GM18511 (cell line): ENCODE measurements around the gene WASHC2C.
"Not testable (repeated sequence)": the region's sequence is repeated elsewhere in the genome, so short reads cannot be mapped to it uniquely, and the experiment has no call there.

Source experiments
- ATAC-seq: cut with Tn5 transposase; IDR thresholded peaks from one replicate; pipeline ENCODE4 v1.9.1; 2021; ENCODE audit warnings: mild to moderate bottlenecking, moderate library complexity; ENCODE audit not compliant: unreplicated experiment

The WASHC2C gene, protein sequence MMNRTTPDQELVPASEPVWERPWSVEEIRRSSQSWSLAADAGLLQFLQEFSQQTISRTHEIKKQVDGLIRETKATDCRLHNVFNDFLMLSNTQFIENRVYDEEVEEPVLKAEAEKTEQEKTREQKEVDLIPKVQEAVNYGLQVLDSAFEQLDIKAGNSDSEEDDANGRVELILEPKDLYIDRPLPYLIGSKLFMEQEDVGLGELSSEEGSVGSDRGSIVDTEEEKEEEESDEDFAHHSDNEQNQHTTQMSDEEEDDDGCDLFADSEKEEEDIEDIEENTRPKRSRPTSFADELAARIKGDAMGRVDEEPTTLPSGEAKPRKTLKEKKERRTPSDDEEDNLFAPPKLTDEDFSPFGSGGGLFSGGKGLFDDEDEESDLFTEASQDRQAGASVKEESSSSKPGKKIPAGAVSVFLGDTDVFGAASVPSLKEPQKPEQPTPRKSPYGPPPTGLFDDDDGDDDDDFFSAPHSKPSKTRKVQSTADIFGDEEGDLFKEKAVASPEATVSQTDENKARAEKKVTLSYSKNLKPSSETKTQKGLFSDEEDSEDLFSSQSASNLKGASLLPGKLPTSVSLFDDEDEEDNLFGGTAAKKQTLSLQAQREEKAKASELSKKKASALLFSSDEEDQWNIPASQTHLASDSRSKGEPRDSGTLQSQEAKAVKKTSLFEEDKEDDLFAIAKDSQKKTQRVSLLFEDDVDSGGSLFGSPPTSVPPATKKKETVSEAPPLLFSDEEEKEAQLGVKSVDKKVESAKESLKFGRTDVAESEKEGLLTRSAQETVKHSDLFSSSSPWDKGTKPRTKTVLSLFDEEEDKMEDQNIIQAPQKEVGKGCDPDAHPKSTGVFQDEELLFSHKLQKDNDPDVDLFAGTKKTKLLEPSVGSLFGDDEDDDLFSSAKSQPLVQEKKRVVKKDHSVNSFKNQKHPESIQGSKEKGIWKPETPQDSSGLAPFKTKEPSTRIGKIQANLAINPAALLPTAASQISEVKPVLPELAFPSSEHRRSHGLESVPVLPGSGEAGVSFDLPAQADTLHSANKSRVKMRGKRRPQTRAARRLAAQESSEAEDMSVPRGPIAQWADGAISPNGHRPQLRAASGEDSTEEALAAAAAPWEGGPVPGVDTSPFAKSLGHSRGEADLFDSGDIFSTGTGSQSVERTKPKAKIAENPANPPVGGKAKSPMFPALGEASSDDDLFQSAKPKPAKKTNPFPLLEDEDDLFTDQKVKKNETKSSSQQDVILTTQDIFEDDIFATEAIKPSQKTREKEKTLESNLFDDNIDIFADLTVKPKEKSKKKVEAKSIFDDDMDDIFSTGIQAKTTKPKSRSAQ (N-terminal part only)

GRCh38 chr10:45726703-45727420 lies at the start of gene WASHC2C:
Gene WASHC2C (plus strand): TSS chr10:45727266. CDS start chr10:45727318, 52 bp downstream.
- peak; percentile 94 for ATAC-seq

DNA sequence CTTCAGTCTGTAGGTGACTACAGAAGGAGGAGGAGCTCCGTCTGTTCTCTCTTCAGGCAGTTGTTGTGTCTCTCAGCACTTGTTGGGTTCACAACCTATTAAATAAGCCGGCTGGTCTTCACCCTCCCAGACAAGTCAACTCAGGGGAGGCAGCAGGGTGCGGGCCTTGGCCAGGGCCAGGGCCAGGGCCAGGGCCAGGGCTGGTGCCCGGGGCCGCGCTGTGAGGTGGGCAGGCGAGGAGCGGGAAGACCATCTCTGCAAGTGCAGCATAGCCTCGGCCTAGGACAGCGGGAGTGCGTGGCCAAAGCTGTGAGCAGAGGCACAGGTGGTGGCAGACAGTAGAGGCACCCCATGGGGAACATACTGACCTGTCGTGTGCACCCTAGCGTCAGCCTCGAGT lies 48.6 kb upstream of the WASHC2C start:
- ATAC-seq, result not testable (repeated sequence)

DNA sequence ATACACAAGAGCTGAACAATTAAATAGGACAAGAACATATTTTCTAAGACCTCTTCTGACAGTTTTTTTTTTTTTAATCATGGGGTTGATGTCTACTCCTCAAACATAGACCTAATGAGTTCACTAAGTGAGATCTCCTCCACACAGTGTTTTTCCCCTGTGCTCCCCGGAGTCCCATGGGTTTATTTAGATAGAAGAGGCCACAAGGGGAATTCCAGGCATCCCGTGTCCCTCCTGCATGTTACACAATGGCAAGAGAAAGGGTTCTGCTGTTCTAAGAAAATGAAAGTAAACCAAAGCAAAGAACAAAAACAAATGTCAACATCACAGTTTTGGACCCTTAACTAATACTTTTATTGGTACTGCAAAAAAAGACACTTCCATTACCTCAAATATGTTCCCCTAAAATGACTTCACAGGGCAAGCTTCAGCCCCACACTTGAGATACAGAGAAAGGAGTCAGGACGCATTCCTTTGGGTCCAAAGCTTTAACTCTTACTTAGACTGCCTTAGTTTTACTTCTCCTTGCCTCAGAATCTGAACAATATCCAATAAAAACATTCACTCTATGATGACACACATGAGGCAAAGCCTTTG lies 16.8 kb upstream of the WASHC2C start:
- ATAC-seq, result peak; percentile 92

DNA sequence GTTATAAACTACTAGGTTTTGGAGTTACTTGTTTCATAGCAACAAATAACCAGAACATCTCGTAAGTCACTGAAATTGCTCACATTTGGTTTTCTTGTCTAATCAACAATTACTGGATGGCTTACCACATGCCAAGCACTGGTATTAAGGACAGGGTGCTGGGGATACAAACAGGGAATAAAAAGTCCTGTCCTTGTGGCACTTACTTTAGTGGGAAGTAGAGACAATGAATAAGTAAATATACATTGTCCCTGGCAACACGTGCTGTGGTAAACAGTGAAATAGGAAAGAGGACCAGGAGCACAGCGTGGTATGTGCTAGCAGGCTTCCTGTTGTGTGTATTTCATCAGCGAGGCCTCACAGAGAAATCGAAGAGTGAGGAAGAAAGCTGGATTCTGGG lies 15.8 kb upstream of the WASHC2C start:
- not testable (repeated sequence) for ATAC-seq

- not testable (repeated sequence) for ATAC-seq
These were observed 10.0 kb upstream of the WASHC2C start for GRCh38 chr10:45717053-45717452.

- ATAC-seq, result not testable (repeated sequence)
These were observed 9.4 kb upstream of the WASHC2C start for GRCh38 chr10:45717642-45718041.

- ATAC-seq, result not testable (repeated sequence)
These were observed 5.6 kb upstream of the WASHC2C start for GRCh38 chr10:45721503-45721902.

- not testable (repeated sequence) for ATAC-seq
These were observed 3.2 kb upstream of the WASHC2C start for GRCh38 chr10:45723851-45724250.

GRCh38 chr10:45727421-45727965 lies 427 bp downstream of the WASHC2C start:
- ATAC-seq, result peak; percentile 70

GRCh38 chr10:45734449-45734848 lies 7.4 kb downstream of the WASHC2C start:
- not testable (repeated sequence) for ATAC-seq

- ATAC-seq, result not testable (repeated sequence)
These were observed 7.8 kb downstream of the WASHC2C start for GRCh38 chr10:45734867-45735266.

DNA sequence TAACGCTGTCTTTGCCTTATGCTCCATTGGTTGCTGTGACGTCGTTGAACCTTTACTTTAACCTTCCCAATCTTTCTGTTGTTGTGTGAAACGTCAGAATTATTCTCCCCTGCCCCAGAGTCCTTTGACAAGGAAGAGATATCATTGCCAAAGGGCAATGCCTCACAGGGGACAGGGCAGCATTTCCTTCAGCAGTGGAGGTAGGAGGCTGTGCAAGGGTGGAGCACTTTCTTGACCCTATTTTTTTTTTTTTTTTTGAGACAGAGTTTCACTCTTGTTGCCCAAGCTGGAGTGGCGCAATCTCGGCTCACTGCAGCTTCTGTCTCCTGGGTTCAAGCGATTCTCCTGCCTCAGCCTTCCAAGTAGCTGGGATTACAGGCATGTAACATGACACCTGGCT lies 14.5 kb downstream of the WASHC2C start:
- not testable (repeated sequence) for ATAC-seq

DNA sequence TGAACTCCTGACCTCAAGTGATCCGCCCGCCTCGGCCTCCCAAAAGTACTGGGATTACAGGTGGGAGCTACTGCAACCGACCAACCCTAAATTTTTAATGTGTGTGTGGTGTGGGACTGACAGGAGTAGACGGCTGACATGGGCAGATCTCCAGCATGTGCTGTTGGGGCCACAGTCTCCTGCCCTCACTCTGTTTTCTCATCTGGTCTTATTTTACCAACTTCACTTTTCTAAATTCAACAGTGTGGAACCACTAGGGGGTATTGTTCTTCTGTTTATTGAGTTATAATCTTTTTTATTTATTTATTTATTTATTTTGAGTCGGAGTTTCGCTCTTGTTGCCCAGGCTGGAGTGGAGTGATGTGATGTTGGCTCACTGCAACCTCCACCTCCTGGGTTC lies 14.9 kb downstream of the WASHC2C start:
- not testable (repeated sequence) for ATAC-seq

- not testable (repeated sequence) for ATAC-seq
These were observed 24.1 kb downstream of the WASHC2C start for GRCh38 chr10:45751141-45751540.

GRCh38 chr10:45752210-45752609 lies 25.1 kb downstream of the WASHC2C start:
- not testable (repeated sequence) for ATAC-seq

GRCh38 chr10:45753979-45754495 lies 27.0 kb downstream of the WASHC2C start:
- not testable (repeated sequence) for ATAC-seq

DNA sequence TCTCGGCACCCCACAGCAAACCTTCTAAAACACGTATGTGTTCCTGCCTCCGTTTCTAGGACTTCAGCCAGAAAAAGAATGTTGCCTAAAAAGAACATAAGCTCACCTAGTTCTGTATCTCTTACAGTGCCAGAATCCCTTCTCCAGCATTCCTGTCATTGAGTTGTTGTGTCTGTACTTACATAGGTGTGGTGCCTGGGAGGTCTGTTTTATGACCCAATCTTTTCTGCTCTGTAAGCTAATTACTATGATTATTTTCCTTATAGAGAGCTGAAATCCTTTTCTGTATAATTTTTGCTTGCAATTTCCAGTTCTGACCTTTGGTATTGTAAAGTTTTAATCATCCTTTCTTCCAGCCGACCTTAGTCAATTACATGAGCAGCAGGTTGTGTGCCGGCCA lies 28.0 kb downstream of the WASHC2C start:
- not testable (repeated sequence) for ATAC-seq

DNA sequence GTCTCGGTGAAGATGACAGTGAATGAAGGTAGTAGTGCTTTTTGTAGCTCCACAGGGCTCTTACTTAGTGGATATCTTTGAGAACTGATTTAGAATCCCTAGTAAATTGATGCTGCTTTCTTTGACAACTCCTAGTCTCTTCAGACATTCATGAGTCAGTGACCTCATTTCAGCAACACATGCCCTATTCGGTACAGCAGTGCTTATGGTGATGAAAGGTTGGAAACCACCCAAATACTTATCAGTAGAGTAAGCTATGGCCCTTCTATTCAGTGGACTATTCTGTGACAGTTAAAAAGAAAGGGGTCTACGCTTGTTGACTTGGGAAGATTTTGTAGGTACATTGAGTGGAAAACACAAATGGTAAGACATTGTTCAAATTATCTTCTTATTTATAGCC lies 29.0 kb downstream of the WASHC2C start:
- ATAC-seq, result not testable (repeated sequence)
